Caco-2 (cell line): ENCODE measurements around the gene SH3GL2. TPM values are rescaled to one million over a fixed set of nuclear protein-coding genes. Genes with fewer than 3 reads are reported as not detected.

ENCODE experiments used
- BruUV-seq: library from RNA; stranded (reverse); fragments of 400-500 nt; replicated peaks from 2 replicates; lab custom pipeline; 2021; lab: Mats Ljungman, UMichigan
- CTCF ChIA-PET: fragments of 300-600 bp; sonication (Branson Sonifier 250); formaldehyde crosslinking; loops from one replicate; lab custom pipeline; 2022; ENCODE audit warnings: antibody characterized with exemption; lab: Charles Lee
- POLR2A ChIA-PET: fragments of 300-600 bp; sonication (Branson Sonifier 250); formaldehyde crosslinking; loops from one replicate; lab custom pipeline; 2022; ENCODE audit warnings: antibody characterized with exemption; lab: Charles Lee
- DNase-seq, 2 experiments: peaks; one replicate each; pipeline versions ENCODE4 v3.0.0 to v3.0.0-alpha.2; 2020 to 2022
- H3K27me3 ChIP-seq: replicated peaks from 2 replicates; pipeline ENCODE4 v1.6.0; 2011; ENCODE audit warnings: low read length; ENCODE audit not compliant: control insufficient read depth, insufficient read depth
- H3K36me3 ChIP-seq: 2 replicates; pipeline ENCODE4 v1.5.1; 2011; ENCODE audit warnings: low read length; ENCODE audit not compliant: control insufficient read depth, insufficient read depth
- H3K4me1 ChIP-seq: fragments of 250-450 bp; sonication (Bioruptor Pico); 2 replicates; pipeline ENCODE4 v1.5.1; 2020; ENCODE audit warnings: mild to moderate bottlenecking
- H3K4me3 ChIP-seq: 2 replicates; pipeline ENCODE4 v1.5.1; 2011; ENCODE audit warnings: low read depth, mild to moderate bottlenecking, control low read depth, low read length
- H3K9me3 ChIP-seq: fragments of 250-450 bp; sonication (Bioruptor Pico); 2 replicates; pipeline ENCODE4 v1.5.1; 2020; ENCODE audit warnings: mild to moderate bottlenecking, moderate library complexity
- H3K27ac Mint-ChIP-seq: one replicate; pipeline ENCODE4 v1.8.0; 2022; ENCODE audit warnings: mixed read lengths; ENCODE audit not compliant: unreplicated experiment
- H3K27me3 Mint-ChIP-seq: one replicate; pipeline ENCODE4 v1.8.0; 2022; ENCODE audit warnings: mixed read lengths; ENCODE audit not compliant: insufficient read depth, unreplicated experiment
- H3K36me3 Mint-ChIP-seq: one replicate; pipeline ENCODE4 v1.8.0; 2022; ENCODE audit warnings: mild to moderate bottlenecking, mixed read lengths; ENCODE audit not compliant: insufficient read depth, unreplicated experiment
- H3K4me1 Mint-ChIP-seq: one replicate; pipeline ENCODE4 v1.8.0; 2022; ENCODE audit warnings: low read depth, mixed read lengths; ENCODE audit not compliant: unreplicated experiment
- H3K4me3 Mint-ChIP-seq: one replicate; pipeline ENCODE4 v1.8.0; 2022; ENCODE audit warnings: mild to moderate bottlenecking, moderate library complexity, mixed read lengths; ENCODE audit not compliant: unreplicated experiment
- H3K9me3 Mint-ChIP-seq: one replicate; pipeline ENCODE4 v1.8.0; 2022; ENCODE audit warnings: mixed read lengths; ENCODE audit not compliant: unreplicated experiment
- CTCF ChIP-seq, 2 experiments: fragments of 200-600 bp in 1 of 2; IDR thresholded peaks; 1 replicate in 1 of 2; 2 replicates in 1 of 2; pipeline versions ENCODE4 v1.5.1 to v1.8.0; 2011 to 2022; ENCODE audit warnings: antibody characterized with exemption in 1 of 2, control low read depth in 1 of 2, inconsistent platforms in 1 of 2, low read depth in 1 of 2, low read length in 1 of 2, mild to moderate bottlenecking in 1 of 2, moderate library complexity in 1 of 2; ENCODE audit not compliant: insufficient read depth in 1 of 2, severe bottlenecking in 1 of 2, unreplicated experiment in 1 of 2
- intact Hi-C: fragments of 100-400 bp; cut with micrococcal nuclease; formaldehyde crosslinking; loops from one replicate; pipeline ENCODE4 v1.10.0; 2022; ENCODE audit not compliant: unreplicated experiment
- total RNA-seq: library from RNA; stranded (reverse); gene quantifications from 2 replicates; pipeline ENCODE4 v1.2.3, GENCODE V29; 2022

The SH3GL2 gene
- total RNA-seq, 1 experiment from 2014 or later, result not detected

GRCh38 chr9:17735859-17736258 is 157.0 kb downstream of the SH3GL2 start:
- H3K36me3 ChIP-seq, result no peaks in the 10 kb centered on the region
- no peak for DNase-seq
- no TSS peak for BruUV-seq
- no peak overlapping the region for H3K4me3 ChIP-seq
- no peak for TF ChIP-seq CTCF (IDR thresholded peaks at IDR 0.05; ENCODE audit: insufficient read depth in 1 of 2, low read depth in 1 of 2, low read length in 1 of 2, severe bottlenecking in 1 of 2, unreplicated experiment in 1 of 2)
- ChIA-PET CTCF (interaction anchor here (0.6 kb wide), 1 partner anchor 1217 kb away, joined by 3 read pairs; no protein-coding TSS in a partner anchor), POLR2A (no interaction called here)
- Mint-ChIP-seq H3K36me3 (no peaks in the 10 kb centered on the region), H3K4me1 (peaks cover 7% of the 10 kb centered on the region), H3K27ac (peak overlapping the region; percentile 60), H3K9me3 (peaks cover 10% of the 10 kb centered on the region), H3K4me3 (no peak overlapping the region), H3K27me3 (no peaks in the 10 kb centered on the region)
- no peaks in the 10 kb centered on the region for H3K9me3 ChIP-seq
- no peaks in the 10 kb centered on the region for H3K27me3 ChIP-seq
- intact Hi-C loops, result no loop called here
- peaks cover 6% of the 10 kb centered on the region; the same call in 1 of the 2 replicates for H3K4me1 ChIP-seq

- Histone ChIP-seq H3K4me3 (no peak overlapping the region), H3K9me3 (no peaks in the 10 kb centered on the region), H3K27me3 (no peaks in the 10 kb centered on the region), H3K4me1 (peaks cover 6% of the 10 kb centered on the region; the same call in 1 of the 2 replicates), H3K36me3 (no peaks in the 10 kb centered on the region)
- DNase-seq, result no peak
- CTCF ChIA-PET, result no interaction called here
- Mint-ChIP-seq H3K9me3 (peaks cover 10% of the 10 kb centered on the region), H3K36me3 (no peaks in the 10 kb centered on the region), H3K4me3 (no peak overlapping the region), H3K27ac (no peak overlapping the region), H3K27me3 (no peaks in the 10 kb centered on the region), H3K4me1 (peaks cover 7% of the 10 kb centered on the region)
- no TSS peak for BruUV-seq
- POLR2A ChIA-PET, result no interaction called here
- intact Hi-C loops, result no loop called here
- TF ChIP-seq CTCF (IDR thresholded peaks at IDR 0.05; ENCODE audit: insufficient read depth in 1 of 2, low read depth in 1 of 2, low read length in 1 of 2, severe bottlenecking in 1 of 2, unreplicated experiment in 1 of 2), result no peak
Measured at GRCh38 chr9:17739022-17739421, 160.2 kb downstream of the SH3GL2 start.

GRCh38 chr9:17739736-17740135 is 160.9 kb downstream of the SH3GL2 start:
- intact Hi-C loops, result no loop called here
- Histone ChIP-seq H3K4me1 (no peaks in the 10 kb centered on the region; the same call in 1 of the 2 replicates), H3K27me3 (no peaks in the 10 kb centered on the region), H3K36me3 (no peaks in the 10 kb centered on the region), H3K9me3 (no peaks in the 10 kb centered on the region), H3K4me3 (no peak overlapping the region)
- no TSS peak for BruUV-seq
- H3K4me1 Mint-ChIP-seq, result peaks cover 6% of the 10 kb centered on the region
- no peaks in the 10 kb centered on the region for H3K27me3 Mint-ChIP-seq
- DNase-seq, result no peak
- CTCF ChIA-PET, result no interaction called here
- peaks cover 10% of the 10 kb centered on the region for H3K9me3 Mint-ChIP-seq
- no peak overlapping the region for H3K27ac Mint-ChIP-seq
- POLR2A ChIA-PET, result no interaction called here
- no peak overlapping the region for H3K4me3 Mint-ChIP-seq
- H3K36me3 Mint-ChIP-seq, result no peaks in the 10 kb centered on the region
- no peak for TF ChIP-seq CTCF (IDR thresholded peaks at IDR 0.05; ENCODE audit: insufficient read depth in 1 of 2, low read depth in 1 of 2, low read length in 1 of 2, severe bottlenecking in 1 of 2, unreplicated experiment in 1 of 2)
